Hepatocyte (in vitro differentiated cells): ENCODE data around the gene DENND4C.

ENCODE experiments used
- CTCF ChIP-seq: fragments of 200-600 bp; sonication (generic); IDR thresholded peaks from 2 replicates; pipeline ENCODE4 v1.5.1; 2016; ENCODE audit warnings: antibody characterized with exemption, mild to moderate bottlenecking; ENCODE audit not compliant: poor library complexity
- EZH2 ChIP-seq: fragments of 200-600 bp; sonication (generic); IDR thresholded peaks from 2 replicates; pipeline ENCODE4 v1.6.1; 2016; ENCODE audit warnings: antibody characterized with exemption, mild to moderate bottlenecking, borderline replicate concordance
- EZH2phosphoT487 ChIP-seq: fragments of 200-600 bp; sonication (generic); IDR thresholded peaks from one replicate; pipeline ENCODE4 v1.6.1; 2018; ENCODE audit warnings: antibody characterized with exemption, mild to moderate bottlenecking, low read depth, moderate library complexity; ENCODE audit not compliant: unreplicated experiment, severe bottlenecking

GRCh38 chr9:19284729-19285128, 54.2 kb downstream of the DENND4C start:
- TF ChIP-seq CTCF (no peak), EZH2 (no peak), EZH2phosphoT487 (no peak)
